Measurements from ENCODE around the gene ELFN1.

The ELFN1 gene

DNA sequence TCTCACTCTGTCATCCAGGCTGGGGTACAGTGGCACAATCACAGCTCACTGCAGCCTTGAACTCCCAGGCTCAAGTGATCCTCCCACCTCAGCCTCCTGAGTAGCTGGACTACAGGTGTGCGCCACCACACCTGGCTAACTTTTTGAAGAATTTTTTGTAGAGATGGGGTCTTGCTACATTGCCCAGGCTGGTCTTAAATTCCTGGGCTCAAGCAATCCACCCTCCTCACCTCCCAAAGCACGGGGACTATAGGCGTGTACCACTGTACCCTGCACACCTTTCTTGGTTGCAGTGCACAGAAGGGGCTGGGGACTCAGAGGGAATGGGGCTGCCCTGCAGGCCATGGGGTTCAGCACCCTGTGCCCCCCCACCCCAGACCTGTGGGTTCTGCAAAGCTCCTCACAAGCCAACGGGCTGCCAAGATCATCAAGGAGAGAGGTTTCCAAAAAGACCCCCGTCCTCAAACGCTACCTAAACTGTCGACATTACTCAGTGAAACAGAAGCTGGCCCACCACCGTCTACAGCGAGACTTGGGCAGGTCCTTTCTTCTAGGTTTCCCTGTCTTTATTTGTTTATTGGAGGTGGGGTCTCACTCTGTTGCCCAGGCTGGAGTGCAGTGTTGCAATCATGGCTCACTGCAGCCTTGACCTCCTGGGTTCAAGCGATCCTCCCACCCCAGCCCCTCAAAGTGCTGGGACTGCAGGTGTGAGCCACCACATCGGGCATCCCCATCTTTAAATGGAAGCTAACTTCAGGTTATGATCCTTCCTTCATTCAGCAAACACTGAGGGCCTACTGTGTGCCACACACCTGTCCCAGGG is 26.6 kb upstream of the ELFN1 start:
- no peak for DNase-seq

- no peak for DNase-seq
Observed at GRCh38 chr7:1644341-1645070, 25.6 kb upstream of the ELFN1 start.

DNA sequence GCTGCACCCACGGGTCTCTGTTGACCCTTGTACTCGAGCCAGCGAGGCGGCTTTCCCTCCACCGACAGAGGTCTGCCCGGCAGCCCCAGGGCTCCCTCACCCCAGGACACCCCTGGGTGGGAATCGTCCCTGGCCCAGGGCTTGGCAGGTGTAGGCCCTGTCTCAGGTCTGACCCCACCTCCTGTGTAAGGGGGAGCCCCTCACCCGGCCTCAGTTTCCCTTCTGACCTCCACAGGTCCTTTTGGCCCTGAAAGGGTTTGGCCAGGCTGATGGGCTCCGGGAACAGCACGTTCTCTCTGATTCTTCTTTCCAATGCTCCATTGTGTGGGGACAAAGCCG is 25.0 kb upstream of the ELFN1 start:
- no peak for DNase-seq

GRCh38 chr7:1645476-1645875 is 24.6 kb upstream of the ELFN1 start:
- no peak for DNase-seq

DNA sequence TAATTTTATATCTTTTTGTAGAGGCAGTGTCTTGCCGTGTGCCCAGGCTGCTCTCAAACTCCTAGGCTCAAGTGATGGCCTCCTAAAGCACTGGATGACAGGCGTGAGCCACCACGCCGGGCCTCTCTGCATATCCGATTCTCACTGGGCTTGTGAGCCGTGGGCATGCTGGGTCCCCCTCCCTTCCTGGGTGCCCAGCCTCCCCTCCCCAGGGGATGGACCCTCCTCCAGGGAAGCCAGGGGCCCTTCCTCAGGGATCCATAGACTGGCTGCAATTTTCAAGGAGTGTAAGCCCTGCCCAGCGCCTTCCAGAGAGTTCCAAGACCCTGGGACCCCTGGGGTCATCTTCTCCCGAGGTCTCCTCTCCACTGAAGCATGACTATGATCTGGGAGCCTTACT is 23.7 kb upstream of the ELFN1 start:
- no peak for DNase-seq

DNA sequence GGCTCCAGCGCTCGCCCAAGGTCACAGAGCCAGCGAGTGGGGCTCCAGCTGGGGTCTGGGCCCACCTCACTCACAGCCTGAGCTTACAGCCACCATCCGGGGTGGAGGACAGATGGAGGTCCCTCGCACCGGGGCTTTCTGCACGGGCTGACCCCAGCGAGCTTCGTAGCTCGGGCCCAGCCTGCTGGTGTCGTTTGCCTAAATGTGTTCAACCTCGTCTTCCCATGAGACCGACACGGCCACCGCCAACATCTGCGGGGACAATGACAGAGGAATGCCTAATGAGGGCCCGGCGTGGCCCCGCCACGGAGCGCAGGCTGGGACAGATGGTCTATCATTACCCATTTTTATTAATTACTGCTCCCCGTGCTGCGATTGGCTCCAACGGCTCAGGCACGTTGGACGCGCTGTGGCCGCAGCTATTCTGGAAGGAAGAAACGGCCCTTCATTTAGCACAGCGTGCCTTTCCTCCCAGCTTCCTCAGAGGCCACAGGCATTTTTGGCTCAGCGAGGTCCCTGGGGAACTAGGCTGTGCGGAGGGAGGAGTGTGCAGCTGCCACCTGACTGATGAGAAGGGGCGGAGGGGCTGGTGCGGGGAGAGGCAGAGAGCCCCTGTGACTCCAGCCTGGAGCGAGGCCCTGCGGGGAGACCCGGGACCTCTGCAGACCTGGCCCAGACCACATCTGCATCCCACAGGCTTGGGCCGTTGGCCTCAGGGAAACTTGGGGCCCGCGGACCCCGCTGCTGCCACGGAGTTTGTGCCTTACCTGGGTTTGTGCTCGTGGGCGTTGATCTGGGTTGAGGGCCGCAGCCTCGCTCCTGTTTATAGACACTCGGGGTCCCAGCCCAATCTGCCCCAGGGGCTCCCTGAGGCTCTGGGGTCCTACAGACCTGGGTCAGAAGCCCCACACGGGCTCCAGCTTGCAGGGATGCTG is 22.9 kb upstream of the ELFN1 start:
- no peak for DNase-seq

DNA sequence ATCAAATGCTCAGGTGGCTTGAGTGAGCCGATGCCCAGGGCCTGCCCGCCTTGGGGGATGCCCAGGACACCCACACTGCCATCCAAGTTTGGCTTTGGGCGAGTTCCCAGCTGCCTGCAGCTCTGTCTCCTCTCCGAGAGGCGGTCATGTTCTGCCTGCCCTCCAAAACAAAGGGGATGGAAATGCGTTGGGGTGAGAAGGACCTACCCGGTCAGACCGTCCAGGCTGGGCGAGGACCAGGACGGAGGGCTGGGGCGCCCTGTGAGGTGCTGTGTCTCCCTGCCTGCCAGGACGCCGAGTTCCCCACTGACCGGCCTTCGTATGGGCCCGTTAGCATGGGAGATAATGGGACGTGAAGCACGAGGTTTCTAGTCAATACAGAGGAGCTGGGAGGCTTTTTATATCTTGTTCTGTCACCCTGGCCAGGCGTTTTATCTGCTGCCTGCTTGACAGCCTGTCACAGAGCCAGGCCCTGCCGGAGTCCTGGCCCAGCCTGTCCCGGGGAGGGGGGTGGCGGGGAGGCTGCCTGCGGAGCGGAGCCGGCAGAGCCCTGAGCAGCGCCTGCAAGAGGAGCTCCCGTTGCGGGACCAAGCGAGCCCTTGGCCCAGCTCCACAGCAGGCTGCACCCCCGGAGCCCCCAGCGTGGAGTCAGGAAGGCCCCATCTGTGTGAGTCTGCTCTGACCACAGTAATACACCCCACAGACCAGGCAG is 22.0 kb upstream of the ELFN1 start:
- no peak for DNase-seq

DNA sequence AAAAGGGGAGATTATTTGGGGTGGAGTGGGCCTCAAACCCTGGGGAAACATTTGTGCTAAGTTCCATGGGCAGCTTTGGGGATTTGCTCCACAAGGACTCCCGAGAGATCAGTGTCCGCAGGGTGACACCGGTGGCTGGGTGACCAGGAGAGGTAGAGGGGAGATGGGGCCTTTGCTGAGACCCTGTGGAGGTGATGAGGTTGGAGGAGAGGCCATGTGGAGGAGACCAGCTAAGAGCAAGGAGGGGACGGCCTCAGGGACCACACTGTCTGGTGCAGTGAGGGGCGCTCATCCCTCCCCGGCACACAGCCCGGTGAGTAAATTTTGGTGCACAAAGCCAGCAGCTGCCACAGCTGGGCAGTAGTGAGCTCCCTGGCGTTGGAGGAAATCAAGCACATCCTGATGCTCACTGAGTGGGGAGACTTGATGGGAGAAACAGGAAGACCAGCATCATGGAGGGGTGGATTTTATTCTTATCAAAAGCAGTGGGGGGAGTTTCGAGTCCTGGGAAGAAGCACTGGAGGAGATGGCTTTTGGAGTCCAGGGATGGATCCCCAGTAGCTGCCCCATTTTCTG is 20.2 kb upstream of the ELFN1 start:
- DNase-seq = no peak

DNA sequence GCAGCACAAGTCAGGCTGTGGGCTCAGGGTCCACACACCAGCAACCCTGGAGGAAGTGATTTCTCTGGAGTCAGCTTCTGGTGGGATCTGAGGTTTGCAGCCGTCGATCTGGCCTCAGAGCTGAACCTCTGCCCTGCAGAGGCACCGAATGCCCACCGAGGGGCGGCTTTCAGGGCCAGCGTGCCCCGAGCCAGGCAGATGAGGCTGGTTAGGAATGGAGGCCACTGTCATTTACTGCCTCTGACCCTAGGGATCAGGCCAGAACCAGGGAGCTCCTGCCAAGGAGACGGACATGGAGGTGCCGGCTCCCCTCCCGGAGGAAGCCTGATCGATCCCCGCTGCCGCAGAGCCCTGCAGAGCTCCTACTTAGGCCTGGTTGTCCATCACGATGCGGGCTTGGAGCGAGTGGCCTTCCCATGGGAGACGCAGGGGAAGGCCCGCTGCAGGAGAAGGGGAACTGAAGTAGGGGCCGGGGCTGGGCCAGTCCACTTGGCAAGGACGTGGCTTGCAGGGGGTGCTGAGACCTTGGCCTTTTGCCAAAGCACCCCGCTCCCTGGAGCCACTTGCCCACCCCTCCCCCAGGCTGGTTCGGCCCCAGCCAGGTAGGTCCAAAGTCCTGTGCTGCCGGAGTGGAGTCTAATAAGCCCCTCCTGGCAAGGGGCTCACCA is 19.6 kb upstream of the ELFN1 start:
- no peak for DNase-seq

DNA sequence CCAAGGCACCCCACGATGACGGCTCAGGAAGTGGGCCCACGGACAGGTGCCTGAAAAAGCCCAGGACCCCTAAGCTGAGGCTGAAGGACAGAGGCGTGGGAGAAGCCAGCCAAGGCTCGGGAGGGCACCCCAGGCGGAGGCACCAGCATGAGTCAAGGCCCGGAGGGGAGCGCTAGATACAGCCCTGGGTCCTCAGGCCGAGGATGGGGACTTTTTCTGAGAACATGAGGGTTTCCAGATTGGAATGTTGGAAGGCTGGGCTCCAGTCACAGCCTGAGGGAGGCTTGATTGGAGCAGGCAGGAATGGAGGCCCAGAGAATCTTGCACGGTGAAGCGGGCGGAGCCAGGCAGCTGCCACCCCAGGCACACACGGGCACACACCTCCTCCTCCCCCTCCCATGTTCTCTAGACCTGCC is 19.0 kb upstream of the ELFN1 start:
- DNase-seq = no peak

DNA sequence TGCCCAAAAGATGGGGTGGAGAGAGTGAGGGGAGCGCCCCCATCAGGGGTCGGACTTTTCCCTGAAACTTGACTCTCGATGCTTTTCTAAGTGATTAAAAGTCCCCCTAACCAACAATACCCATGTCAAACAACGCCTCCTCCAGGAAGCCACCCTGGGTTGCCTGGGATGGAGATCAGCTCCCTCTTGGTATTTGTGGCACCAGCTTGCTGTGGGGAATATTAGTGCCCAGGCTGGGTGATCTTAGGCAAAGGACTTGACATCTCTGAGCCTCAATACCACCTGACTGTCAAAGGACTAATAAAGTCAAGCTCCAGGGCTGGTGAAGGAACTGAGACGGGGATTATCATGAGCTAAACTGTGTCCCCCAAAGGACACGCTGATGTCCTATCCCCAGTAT is 18.2 kb upstream of the ELFN1 start:
- DNase-seq = no peak

DNA sequence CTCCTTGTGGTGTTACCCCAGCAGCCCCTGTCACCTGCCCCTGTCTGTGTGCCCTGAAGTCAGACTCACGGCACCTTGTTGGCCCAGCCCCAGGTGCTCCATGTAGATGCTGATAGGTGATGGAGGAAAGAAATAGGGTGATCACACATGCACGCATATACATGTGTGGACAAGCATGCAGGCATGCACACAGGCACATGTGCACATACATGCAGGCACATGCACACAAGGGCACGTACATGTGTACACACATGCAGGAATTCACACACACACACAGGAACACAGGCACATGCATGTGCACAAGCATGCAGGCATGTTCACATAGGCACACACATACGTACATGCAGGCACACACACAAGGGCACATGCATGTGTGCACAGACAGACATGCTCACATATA is 16.6 kb upstream of the ELFN1 start:
- DNase-seq = no peak

DNA sequence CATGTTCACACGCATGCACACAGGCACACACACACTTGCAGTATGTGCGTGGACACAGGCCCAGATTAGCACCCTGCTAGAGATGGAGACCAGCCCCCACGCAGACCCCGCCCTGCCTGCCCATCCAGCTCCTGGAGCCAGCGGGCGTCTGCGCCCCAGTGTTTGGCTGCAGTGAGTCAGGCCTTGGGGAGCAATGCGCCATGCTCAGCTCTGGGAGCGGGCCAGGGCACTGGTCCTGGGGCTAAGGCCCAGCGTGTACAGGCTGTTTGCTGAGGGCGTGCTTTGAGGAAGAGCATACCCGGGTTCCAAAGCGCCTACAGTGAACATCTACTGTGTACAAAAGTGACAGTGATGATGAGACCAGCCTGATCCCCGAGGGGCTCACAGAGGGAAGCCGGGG is 16.0 kb upstream of the ELFN1 start:
- no peak for DNase-seq

GRCh38 chr7:1654738-1655475 is 15.2 kb upstream of the ELFN1 start:
- DNase-seq = no peak

- DNase-seq = no peak
Observed at GRCh38 chr7:1659696-1660095, 10.4 kb upstream of the ELFN1 start.

- no peak for DNase-seq
Observed at GRCh38 chr7:1661461-1661860, 8.6 kb upstream of the ELFN1 start.

DNA sequence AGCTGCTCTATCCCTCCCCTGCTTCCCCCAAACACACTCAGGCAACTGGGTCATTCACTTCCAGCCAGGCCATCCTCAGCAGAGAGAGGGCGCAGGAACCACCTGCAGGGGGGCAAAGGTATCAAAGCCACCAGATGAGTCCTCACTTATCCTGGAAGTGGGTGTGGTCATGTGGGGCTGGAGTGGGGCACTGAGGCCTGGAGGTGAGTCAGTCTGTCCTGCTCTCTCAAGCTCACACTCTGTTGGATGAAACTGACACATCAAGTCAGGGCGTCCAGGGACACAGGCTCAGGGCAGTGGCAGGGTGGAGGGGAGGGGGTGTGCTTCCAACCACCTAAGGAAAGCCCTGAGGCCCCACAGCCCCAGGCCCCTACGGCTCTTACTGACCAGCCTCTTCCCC is 8.0 kb upstream of the ELFN1 start:
- no peak for DNase-seq

DNA sequence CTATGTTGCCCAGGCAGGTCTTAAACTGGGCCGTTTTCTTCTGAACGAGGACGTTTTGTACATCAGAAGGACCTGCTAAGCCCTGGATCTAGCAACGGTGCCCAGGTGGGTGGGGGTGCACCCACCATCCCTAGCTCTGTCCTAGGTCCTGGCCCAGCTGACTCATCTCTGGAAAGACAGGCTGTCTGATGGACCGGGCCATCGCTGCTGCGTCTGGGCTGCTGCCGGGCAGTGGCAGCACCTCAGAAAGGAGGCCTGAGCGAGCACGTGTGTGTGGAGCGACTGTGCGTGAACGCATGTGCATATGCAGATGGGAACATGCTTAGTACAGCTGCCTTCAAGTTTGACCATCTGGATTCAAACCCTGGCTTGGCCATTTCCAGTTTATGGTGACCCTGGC is 7.3 kb upstream of the ELFN1 start:
- DNase-seq = no peak

DNA sequence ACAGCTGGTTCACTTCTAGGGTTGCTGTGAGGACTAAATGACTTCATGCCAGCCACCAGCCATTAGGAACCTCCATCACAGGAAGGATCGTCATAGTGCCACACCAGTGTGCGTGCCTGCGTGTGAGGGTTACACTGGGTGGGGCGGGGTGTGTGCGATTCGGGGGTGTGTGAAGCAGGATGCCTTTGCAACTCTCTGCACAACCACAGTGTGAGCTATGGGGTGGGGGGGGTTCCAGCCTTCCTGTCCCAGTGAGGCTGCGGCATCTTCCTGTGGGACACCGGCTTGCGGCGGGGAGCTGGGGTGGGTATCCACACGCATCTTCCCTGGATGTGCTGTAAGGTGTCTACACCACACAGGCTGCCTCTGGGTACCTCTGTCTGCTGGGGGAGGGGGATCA is 6.9 kb upstream of the ELFN1 start:
- DNase-seq = no peak

DNA sequence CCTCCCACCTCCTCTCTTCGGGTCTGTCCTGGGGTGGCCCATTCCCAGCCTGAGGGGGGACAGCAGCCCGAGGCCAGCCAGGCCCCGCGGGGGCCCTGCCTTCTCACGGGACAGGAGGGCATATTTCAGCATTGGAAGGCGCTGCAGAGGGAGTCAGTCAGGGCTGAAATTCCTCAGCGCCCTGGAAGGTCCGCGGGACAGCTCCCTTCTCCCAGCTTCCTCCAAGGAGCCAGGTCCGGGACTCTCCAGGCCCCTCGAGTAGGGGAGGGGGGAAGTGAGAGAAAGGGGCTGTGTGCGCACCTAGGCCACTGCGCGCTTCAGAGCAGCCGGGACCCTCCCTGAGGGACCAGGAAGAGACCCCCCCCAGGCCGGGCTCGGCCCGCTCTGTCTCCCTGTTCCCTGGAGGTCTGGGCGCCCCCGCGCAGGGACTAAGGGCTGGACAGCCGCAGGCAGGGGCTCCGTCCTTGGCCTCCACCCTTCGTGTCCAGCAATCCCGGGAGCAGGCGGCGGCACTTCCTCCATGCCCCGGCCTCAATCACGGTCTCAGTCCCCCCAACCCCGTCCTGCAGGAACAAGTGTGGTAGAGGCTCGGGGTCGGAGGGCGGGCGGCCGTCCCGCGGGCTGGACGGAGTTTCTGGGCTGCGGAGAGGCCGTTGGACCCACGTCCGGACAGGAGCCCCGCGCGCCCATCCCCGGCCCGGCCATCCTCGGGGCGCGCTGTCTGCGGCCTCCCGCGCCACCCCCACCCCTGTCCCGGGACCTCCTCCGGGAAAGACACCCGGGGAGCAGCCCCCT is 6.0 kb upstream of the ELFN1 start:
- no peak for DNase-seq

Data from activated naive CD4-positive, alpha-beta T cell (primary cell).